A673 (cell line): ENCODE measurements around the gene TTC7B.

Experiments
- EZH2 ChIP-seq: fragments of 200-600 bp; sonication (generic); IDR thresholded peaks from 2 replicates; pipeline ENCODE4 v1.6.1; 2017; ENCODE audit warnings: borderline replicate concordance, low read depth, mild to moderate bottlenecking, mixed read lengths, antibody characterized with exemption, low read length; ENCODE audit not compliant: poor library complexity, severe bottlenecking
- TF ChIP-seq, protein P1 (sequence below): fragments of 300-800, 200-600 bp; sonication (generic); conservative IDR thresholded peaks from 2 replicates; pipeline ENCODE4 v1.5.1; 2017; ENCODE audit warnings: low read depth, mild to moderate bottlenecking, antibody characterized with exemption, low read length, moderate library complexity, mixed read lengths

DNA sequence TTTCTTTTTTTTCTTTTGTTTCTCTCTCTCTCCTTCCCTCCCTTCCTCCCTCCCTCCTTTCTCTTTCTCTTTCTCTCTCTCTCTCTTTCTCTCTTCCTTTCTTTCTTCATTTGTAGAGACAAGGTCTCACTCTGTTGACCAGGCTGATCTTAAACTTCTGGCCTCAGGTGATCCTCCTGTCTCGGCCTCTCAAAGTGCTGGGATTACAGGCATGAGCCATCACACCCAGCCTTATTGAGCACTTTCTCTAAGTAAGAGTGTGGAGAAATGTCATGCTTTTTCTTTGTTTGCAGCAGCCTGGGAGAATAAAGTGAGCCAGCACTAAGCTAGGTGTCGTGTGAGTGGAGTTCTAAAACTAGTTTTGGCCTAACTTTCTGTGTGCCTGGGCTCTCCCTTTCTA, 74.0 kb downstream of the TTC7B start:
- TF ChIP-seq, protein P1, sequence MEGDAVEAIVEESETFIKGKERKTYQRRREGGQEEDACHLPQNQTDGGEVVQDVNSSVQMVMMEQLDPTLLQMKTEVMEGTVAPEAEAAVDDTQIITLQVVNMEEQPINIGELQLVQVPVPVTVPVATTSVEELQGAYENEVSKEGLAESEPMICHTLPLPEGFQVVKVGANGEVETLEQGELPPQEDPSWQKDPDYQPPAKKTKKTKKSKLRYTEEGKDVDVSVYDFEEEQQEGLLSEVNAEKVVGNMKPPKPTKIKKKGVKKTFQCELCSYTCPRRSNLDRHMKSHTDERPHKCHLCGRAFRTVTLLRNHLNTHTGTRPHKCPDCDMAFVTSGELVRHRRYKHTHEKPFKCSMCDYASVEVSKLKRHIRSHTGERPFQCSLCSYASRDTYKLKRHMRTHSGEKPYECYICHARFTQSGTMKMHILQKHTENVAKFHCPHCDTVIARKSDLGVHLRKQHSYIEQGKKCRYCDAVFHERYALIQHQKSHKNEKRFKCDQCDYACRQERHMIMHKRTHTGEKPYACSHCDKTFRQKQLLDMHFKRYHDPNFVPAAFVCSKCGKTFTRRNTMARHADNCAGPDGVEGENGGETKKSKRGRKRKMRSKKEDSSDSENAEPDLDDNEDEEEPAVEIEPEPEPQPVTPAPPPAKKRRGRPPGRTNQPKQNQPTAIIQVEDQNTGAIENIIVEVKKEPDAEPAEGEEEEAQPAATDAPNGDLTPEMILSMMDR, result no peak
- no peak for TF ChIP-seq EZH2
